ENCODE data around the gene CGB1. TPM values are rescaled to one million over a fixed set of nuclear protein-coding genes. Genes with fewer than 3 reads are reported as not detected.

CGB1 gene
- total and polyA plus RNA-seq, 3 experiments from 2014 or later, result not detected

DNA sequence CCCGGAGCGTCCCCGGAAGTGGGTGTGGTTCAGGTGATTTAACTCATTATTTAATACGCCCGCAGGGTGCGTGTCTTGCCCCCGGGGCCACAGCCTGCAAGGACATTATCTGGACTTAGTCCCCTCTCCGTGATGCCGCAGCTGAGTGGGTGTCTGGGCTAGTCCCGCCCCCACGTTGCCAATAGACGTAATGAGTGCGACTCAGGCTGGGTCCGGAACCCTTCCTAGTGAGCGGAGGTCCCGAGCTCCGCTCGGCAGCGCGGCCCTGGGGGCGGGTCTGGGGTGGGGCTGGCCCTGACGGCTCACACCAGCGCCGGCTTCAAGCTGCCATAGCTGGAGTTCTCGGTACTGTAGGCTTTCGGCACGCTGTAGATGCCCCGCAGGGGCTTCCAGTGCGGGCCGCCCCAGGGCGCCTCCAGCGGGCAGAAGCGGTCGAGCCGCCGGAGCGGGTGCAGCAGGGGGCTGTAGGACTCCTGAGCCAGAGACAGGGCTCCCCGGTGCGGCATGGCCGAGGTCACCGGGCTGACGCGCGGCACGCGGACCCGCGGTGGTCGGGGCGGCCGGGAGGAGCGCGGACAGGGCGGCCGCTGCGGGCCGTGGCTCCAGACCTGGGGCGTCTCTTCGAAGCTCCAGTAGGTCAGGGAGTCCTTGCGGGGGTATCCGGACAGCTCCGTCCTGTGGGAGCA is 18.9 kb downstream of the CGB1 start:
- Mint-ChIP-seq H3K27me3 (no peaks in the 10 kb centered on the region), H3K27ac (peak overlapping the region in 7 of 8 donors; percentile 17 to 92 (median 68)), H3K4me1 (peaks cover 21 to 42% (median 23%) of the 10 kb centered on the region in 3 donors), H3K36me3 (peaks cover 0 to 16% (median 0%) of the 10 kb centered on the region in 3 donors), H3K4me3 (peak overlapping the region; percentile 77 to 94 (median 89)), H3K9me3 (no peaks in the 10 kb centered on the region)
- Histone ChIP-seq H3K4me1 (ENCODE audit: insufficient read depth, low read length) (peaks cover 6% of the 10 kb centered on the region), H3K36me3 (ENCODE audit: insufficient read depth, low read length) (no peaks in the 10 kb centered on the region), H3K9me3 (ENCODE audit: low read length) (no peaks in the 10 kb centered on the region), H3K27me3 (ENCODE audit: insufficient read depth, low read length, poor library complexity, severe bottlenecking) (no peaks in the 10 kb centered on the region), H3K27ac (ENCODE audit: low read depth, low read length) (no peak overlapping the region), H3K4me3 (ENCODE audit: low read length) (peak overlapping the region; percentile 61)
- DNase-seq, result peak; percentile 54 to 80 (median 65)
- ChIA-PET POLR2A (interaction anchor here (0.5 to 1.6 kb wide), 4 partner anchors 24 to 749 kb away, joined by 3 to 10 read pairs (median 3); partner anchors contain the start of genes AP2A1, GYS1 and RUVBL2), CTCF (interaction anchor here (0.8 to 3.4 kb wide), 7 partner anchors 9 to 52 kb away, joined by 3 to 25 read pairs (median 10); partner anchors contain the start of genes FTL, GYS1 and RUVBL2)

DNA sequence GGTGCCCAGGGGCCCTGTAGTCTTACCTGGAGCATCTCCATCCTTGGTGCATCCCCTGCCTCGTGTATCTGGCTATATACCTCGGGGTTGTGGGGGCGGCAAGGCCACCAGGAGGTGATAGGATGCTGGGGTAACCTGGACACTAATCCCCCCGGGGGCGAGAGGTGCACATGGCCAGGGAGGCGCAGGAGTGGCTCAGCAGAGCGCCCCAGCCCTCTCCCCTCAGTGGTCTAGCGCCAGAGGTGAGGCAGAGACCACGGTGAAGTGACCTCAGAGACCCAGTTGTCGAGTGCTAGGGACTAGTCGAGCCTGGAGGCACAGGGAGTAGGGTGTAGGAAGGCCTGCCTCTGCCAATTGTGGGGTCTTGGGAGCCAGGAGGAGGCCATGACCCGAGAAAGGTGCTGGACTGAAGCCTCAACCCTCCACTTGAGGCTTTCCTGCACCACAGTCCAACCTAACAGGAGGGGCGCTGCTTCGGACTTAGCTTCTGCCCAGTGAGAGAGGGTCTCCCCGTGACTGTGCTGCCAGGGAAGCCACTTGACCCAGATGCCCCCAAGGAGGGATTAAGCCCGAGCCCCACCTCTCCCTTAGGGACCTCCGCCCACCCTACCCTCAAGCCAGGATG is 19.5 kb downstream of the CGB1 start, which contains the start of gene LHB:
Gene LHB (minus strand): TSS at position 51 of the 625 bp plus-strand sequence. CDS start 10 bp downstream, at position 41.
- Mint-ChIP-seq H3K4me1 (peaks cover 21 to 42% (median 23%) of the 10 kb centered on the region in 3 donors), H3K27me3 (no peaks in the 10 kb centered on the region), H3K36me3 (peaks cover 0 to 20% (median 0%) of the 10 kb centered on the region in 3 donors), H3K4me3 (peak within 1 kb of the TSS; percentile 77 to 94 (median 89)), H3K9me3 (no peaks in the 10 kb centered on the region), H3K27ac (peak within 1 kb of the TSS; percentile 17 to 92 (median 66))
- peak within 1 kb of the TSS; percentile 61 for H3K4me3 ChIP-seq (ENCODE audit: low read length)
- no peaks in the 10 kb centered on the region for H3K36me3 ChIP-seq (ENCODE audit: insufficient read depth, low read length)
- no peak for DNase-seq
- ChIA-PET POLR2A (interaction anchor here (0.5 to 1.2 kb wide), 3 partner anchors 25 to 750 kb away, joined by 3 read pairs; partner anchors contain the start of gene AP2A1), CTCF (interaction anchor here (0.8 to 3.4 kb wide), 6 partner anchors 8 to 51 kb away, joined by 3 to 25 read pairs (median 6); partner anchors contain the start of genes FTL, GYS1 and RUVBL2)
- no peaks in the 10 kb centered on the region for H3K9me3 ChIP-seq (ENCODE audit: low read length)
- no peaks in the 10 kb centered on the region for H3K27me3 ChIP-seq (ENCODE audit: insufficient read depth, low read length, poor library complexity, severe bottlenecking)
- no peak within 1 kb of the TSS for H3K27ac ChIP-seq (ENCODE audit: low read depth, low read length)
- peaks cover 6% of the 10 kb centered on the region for H3K4me1 ChIP-seq (ENCODE audit: insufficient read depth, low read length)

DNA sequence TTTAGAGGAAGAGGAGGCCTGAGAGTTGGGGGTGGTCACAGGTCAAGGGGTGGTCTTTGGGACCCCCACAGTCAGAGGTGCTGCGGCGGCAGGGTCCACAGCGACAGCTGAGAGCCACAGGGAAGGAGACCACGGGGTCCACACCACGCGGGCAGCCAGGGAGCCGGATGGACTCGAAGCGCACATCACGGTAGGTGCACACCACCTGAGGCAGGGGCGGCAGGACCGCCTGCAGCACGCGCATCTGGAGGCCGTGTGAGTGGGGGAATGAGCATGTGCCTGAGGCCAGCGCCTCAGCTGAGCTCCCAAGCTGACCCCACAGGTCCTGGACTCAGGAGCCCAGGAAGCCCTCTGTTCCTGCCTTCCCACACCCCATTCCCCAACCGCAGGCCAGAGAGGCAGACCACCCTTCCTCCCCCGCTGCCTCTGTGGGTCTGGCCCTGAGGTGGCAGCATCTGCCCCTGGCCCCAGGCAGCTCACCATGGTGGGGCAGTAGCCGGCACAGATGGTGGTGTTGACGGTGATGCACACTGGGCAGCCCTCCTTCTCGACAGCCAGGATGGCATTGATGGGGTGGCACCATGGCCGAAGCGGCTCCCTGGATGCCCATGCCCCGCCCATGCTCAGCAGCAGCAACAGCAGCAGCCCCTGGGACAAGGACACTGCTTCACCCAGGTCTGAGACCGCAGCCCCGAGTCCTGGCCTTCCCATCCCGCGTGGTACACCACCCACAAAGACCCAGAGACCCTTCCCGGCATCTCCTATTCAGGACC is 20.4 kb downstream of the CGB1 start:
- DNase-seq, result no peak
- peaks cover 18 to 39% (median 22%) of the 10 kb centered on the region in 3 donors for H3K4me1 Mint-ChIP-seq
- peak overlapping the region in 3 of 7 donors; percentile 9 to 32 (median 28) for H3K4me3 Mint-ChIP-seq
- ChIA-PET POLR2A (no interaction called here), CTCF (interaction anchor here (1.2 kb wide), 1 partner anchor 23 kb away, joined by 3 read pairs; the partner anchor contains the start of genes GYS1 and RUVBL2)
- Histone ChIP-seq H3K27me3 (ENCODE audit: insufficient read depth, low read length, poor library complexity, severe bottlenecking) (no peaks in the 10 kb centered on the region), H3K36me3 (ENCODE audit: insufficient read depth, low read length) (no peaks in the 10 kb centered on the region), H3K4me3 (ENCODE audit: low read length) (no peak overlapping the region), H3K4me1 (ENCODE audit: insufficient read depth, low read length) (peaks cover 6% of the 10 kb centered on the region), H3K9me3 (ENCODE audit: low read length) (no peaks in the 10 kb centered on the region), H3K27ac (ENCODE audit: low read depth, low read length) (no peak overlapping the region)
- peak overlapping the region in 1 of 8 donors; percentile 78 for H3K27ac Mint-ChIP-seq
- no peaks in the 10 kb centered on the region for H3K9me3 Mint-ChIP-seq
- H3K36me3 Mint-ChIP-seq, result peaks cover 0 to 28% (median 0%) of the 10 kb centered on the region in 3 donors
- no peaks in the 10 kb centered on the region for H3K27me3 Mint-ChIP-seq

DNA sequence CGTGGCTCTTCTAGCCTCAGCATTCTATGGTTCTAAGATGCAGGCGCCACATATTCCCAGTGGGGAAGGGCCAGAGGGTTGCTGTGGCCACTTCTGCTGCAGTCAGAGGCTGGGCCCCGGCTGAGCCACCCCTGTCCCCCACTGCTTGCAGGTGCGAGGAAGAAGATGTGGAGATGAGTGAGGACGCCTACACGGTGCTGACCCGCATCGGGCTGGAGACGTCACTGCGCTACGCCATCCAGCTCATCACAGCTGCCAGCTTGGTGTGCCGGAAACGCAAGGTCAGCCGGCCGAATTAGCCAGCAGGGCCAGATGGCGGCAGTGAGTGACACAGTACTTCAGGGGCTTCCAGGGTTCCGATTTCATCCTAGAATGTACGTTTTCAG is 21.8 kb downstream of the CGB1 start:
- Mint-ChIP-seq H3K36me3 (peaks cover 0 to 40% (median 2%) of the 10 kb centered on the region in 3 donors), H3K4me3 (no peak overlapping the region), H3K27me3 (no peaks in the 10 kb centered on the region), H3K4me1 (peaks cover 11 to 25% (median 12%) of the 10 kb centered on the region in 3 donors), H3K9me3 (no peaks in the 10 kb centered on the region), H3K27ac (no peak overlapping the region)
- POLR2A ChIA-PET, result no interaction called here
- H3K9me3 ChIP-seq (ENCODE audit: low read length), result no peaks in the 10 kb centered on the region
- DNase-seq, result no peak
- CTCF ChIA-PET, result no interaction called here
- H3K4me3 ChIP-seq (ENCODE audit: low read length), result no peak overlapping the region
- H3K27ac ChIP-seq (ENCODE audit: low read depth, low read length), result no peak overlapping the region
- H3K36me3 ChIP-seq (ENCODE audit: insufficient read depth, low read length), result no peaks in the 10 kb centered on the region
- H3K4me1 ChIP-seq (ENCODE audit: insufficient read depth, low read length), result peaks cover 6% of the 10 kb centered on the region
- no peaks in the 10 kb centered on the region for H3K27me3 ChIP-seq (ENCODE audit: insufficient read depth, low read length, poor library complexity, severe bottlenecking)

DNA sequence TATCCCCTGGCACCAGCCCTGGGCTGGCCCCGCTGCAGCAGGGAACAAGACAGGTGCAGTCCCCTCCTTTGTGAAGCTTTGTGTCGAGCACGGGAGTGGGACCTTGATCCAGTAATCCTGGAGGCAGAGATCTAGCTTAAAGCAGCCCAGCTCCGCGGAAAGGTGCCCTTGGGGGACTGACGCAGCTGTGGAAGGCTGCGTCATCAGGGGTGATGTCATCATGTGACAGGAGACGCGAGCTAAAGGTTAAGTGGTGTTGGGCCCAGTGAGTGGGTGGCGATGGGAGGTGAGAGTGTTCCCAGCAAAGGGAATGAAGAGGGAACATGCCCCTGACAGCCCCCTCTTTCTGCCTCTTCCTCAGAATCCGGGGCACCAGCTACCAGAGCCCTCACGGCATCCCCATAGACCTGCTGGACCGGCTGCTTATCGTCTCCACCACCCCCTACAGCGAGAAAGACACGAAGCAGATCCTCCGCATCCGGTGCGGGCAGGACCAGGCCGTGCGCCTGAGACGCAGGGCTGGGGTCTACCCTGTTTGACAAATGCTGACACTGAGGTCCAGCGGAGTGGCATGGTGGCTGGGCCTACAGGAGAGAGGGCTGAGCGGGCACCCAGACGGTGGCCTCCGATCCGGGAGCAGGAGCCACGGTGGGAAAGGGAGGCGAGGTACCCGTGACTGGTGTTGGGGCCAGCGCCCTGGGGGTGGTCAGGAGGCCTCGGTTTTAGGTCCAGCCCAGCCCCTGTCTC is 22.4 kb downstream of the CGB1 start:
- H3K4me1 Mint-ChIP-seq, result peaks cover 10 to 19% (median 10%) of the 10 kb centered on the region in 3 donors
- POLR2A ChIA-PET, result no interaction called here

DNA sequence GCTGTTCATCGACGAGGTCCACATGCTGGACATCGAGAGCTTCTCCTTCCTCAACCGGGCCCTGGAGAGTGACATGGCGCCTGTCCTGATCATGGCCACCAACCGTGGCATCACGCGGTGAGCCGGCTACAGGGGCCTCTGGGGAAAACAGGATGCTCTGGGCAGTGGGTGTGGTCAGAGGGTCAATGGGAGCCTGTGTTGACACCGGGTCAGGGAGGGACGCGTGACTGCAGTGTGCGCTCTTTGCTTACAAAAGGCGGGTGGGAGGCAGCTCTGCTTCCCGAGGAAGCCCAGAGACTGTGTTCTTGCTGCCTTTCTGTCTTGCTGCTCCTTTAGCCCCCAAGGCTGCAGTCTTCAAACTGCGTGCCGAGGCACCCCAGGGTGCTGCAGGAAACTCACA is 25.5 kb downstream of the CGB1 start:
- H3K4me1 Mint-ChIP-seq, result no peaks in the 10 kb centered on the region
- ChIA-PET POLR2A (no interaction called here), CTCF (interaction anchor here (3.0 kb wide), 1 partner anchor 18 kb away, joined by 11 read pairs; the partner anchor contains the start of genes GYS1 and RUVBL2)
- H3K4me1 ChIP-seq (ENCODE audit: insufficient read depth, low read length), result no peaks in the 10 kb centered on the region
- no peaks in the 10 kb centered on the region for H3K9me3 ChIP-seq (ENCODE audit: low read length)
- no peak overlapping the region for H3K4me3 ChIP-seq (ENCODE audit: low read length)
- H3K4me3 Mint-ChIP-seq, result no peak overlapping the region
- H3K36me3 Mint-ChIP-seq, result peaks cover 0 to 62% (median 2%) of the 10 kb centered on the region in 3 donors
- no peak overlapping the region for H3K27ac ChIP-seq (ENCODE audit: low read depth, low read length)
- no peaks in the 10 kb centered on the region for H3K9me3 Mint-ChIP-seq
- no peak for DNase-seq
- peak overlapping the region in 1 of 8 donors; percentile 45 for H3K27ac Mint-ChIP-seq
- no peaks in the 10 kb centered on the region for H3K36me3 ChIP-seq (ENCODE audit: insufficient read depth, low read length)
- H3K27me3 ChIP-seq (ENCODE audit: insufficient read depth, low read length, poor library complexity, severe bottlenecking), result no peaks in the 10 kb centered on the region
- no peaks in the 10 kb centered on the region for H3K27me3 Mint-ChIP-seq

More for the DNA sequence above, 22.4 kb downstream of the CGB1 start:
- Histone ChIP-seq H3K27ac (ENCODE audit: low read depth, low read length) (no peak overlapping the region), H3K36me3 (ENCODE audit: insufficient read depth, low read length) (no peaks in the 10 kb centered on the region), H3K4me1 (ENCODE audit: insufficient read depth, low read length) (peaks cover 4% of the 10 kb centered on the region), H3K27me3 (ENCODE audit: insufficient read depth, low read length, poor library complexity, severe bottlenecking) (no peaks in the 10 kb centered on the region), H3K9me3 (ENCODE audit: low read length) (no peaks in the 10 kb centered on the region), H3K4me3 (ENCODE audit: low read length) (no peak overlapping the region)
- no peak for DNase-seq
- CTCF ChIA-PET, result interaction anchor here (3.0 kb wide), 1 partner anchor 21 kb away, joined by 11 read pairs; the partner anchor contains the start of genes GYS1 and RUVBL2
- H3K9me3 Mint-ChIP-seq, result no peaks in the 10 kb centered on the region
- no peaks in the 10 kb centered on the region for H3K27me3 Mint-ChIP-seq
- no peak overlapping the region for H3K4me3 Mint-ChIP-seq
- H3K27ac Mint-ChIP-seq, result no peak overlapping the region
- H3K36me3 Mint-ChIP-seq, result peaks cover 0 to 46% (median 2%) of the 10 kb centered on the region in 3 donors

DNA sequence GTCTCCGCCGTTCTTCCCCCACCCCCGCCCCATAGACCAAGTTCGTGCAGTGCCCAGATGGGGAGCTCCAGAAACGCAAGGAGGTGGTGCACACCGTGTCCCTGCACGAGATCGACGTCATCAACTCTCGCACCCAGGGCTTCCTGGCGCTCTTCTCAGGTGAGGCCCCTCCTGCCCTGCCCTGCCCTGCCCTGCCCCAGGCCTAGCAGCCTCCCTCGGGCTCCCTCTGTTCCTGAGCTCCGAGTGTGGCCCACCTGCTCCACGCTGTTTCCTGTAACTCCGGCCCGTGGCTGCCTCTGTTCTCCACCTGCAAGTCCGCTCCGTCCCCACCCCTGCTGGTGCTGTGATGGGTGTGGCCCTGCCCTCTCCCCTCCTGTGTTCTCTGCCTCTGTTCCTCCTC is 26.2 kb downstream of the CGB1 start:
- no peak for DNase-seq
- Histone ChIP-seq H3K36me3 (ENCODE audit: insufficient read depth, low read length) (no peaks in the 10 kb centered on the region), H3K27me3 (ENCODE audit: insufficient read depth, low read length, poor library complexity, severe bottlenecking) (no peaks in the 10 kb centered on the region), H3K9me3 (ENCODE audit: low read length) (no peaks in the 10 kb centered on the region), H3K4me1 (ENCODE audit: insufficient read depth, low read length) (no peaks in the 10 kb centered on the region), H3K27ac (ENCODE audit: low read depth, low read length) (no peak overlapping the region), H3K4me3 (ENCODE audit: low read length) (no peak overlapping the region)
- H3K4me1 Mint-ChIP-seq, result no peaks in the 10 kb centered on the region
- no peaks in the 10 kb centered on the region for H3K9me3 Mint-ChIP-seq
- H3K36me3 Mint-ChIP-seq, result peaks cover 0 to 67% (median 2%) of the 10 kb centered on the region in 3 donors
- ChIA-PET POLR2A (no interaction called here), CTCF (interaction anchor here (0.9 to 1.7 kb wide), 3 partner anchors 10 to 40 kb away, joined by 3 to 6 read pairs (median 5); partner anchors contain the start of genes GYS1 and RUVBL2)
- no peak overlapping the region for H3K27ac Mint-ChIP-seq
- H3K4me3 Mint-ChIP-seq, result no peak overlapping the region
- H3K27me3 Mint-ChIP-seq, result no peaks in the 10 kb centered on the region
